Endothelial cell of hepatic sinusoid (primary cell): ENCODE data around the gene WNT3A.

Source experiments
- in situ Hi-C: cut with HindIII; loops from 2 replicates; pipeline ENCODE4 v1.10.0; 2017; ENCODE audit warnings: low sequenced_read_pairs

WNT3A gene

DNA sequence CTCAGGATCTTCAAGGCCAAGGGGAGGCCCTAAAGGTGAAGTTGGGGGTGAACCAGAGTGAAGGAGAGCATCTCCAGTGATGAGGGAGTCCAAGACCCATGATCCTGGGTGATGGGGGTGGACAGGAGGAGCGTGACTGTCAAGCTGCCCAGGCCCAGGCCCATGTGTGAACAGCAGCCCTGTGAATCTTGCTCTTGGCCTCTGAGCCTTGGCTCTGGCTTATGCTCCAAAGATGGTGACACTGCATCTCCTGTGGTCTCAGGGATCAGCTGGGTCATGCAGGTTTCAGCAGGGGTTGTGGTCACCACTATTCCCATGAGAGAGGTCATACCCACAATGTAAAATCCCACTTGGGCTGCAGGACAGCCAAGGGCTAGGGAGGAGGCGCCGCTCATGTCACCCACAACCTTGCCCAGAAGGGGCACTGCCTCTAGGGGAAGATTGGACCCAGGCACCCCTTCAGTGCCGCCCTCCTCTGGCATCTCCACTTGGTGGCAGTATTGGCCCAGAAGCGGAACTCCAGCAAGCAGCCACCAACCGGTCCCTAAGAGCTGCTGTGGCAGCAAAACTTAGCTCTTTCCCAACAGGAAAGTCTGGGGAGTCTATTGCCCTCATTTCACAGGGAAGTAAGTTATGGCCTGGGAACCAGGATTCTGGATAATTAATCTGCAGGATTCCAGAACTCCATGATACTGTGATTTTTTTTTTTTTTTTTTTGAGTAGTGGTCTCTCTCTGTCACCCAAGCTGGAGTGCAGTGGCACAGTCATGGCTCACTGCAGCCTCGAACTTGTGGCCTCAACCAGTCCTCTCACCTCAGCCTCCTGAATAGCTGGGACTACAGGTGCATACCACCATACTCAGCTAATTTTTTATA, 7.5 kb upstream of the WNT3A start:
- in situ Hi-C loops, result loop anchor here (5.0 kb wide), 1 partner anchor 68 kb away; no protein-coding TSS in a partner anchor

DNA sequence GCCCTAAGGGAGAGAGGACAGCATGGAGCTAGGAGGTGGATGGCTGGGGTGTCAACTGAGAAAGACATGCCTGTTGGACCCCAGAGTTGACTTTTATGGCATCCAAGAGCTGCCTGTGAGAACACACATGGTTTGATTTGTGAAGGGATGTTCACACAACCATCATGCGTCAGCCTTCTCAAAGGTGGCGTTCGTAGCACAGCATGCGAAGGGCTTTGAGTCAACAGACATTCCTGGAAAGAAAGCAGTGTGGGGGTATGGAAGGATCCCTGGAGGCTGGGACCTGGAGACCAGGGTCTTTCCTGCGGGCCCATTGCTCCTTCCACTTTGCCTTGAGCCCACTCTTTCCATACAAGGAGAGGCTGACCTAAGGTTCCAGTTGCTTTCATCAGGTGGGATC, 6.4 kb upstream of the WNT3A start:
- in situ Hi-C loops, result no loop called here

DNA sequence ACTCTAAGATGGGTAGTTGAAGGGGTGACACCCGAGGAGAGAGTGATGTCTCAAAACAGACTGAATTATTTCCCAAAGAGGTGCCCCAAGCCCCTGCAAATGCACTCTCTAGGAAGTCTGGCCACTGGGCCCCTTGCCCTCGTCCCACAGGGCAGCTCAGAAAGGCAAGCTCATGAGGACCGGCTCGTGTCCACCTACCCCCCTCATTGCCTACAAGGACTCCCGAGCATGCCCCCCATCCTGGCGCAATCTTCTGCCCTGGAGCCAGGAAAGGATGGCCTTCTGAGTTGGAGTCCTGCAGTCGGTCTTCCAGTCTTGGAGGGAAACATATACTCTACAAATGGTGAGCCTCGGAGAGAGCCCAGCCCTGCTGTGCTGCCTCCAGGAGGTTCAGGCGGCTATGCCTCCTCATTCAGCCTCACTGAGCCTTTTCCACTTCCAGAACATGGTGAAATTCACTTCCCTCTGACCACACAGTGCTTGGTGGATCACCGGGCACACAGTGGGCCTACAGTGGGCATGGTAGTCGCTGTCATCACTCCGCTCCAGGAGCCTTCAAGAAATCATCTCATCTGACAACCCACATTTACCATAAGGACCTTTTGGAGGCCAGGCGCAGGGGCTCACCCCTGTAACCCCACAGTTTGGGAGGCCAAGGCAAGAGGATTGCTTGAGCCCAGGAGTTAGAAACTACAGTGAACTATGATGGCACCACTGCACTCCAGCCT, 5.8 kb upstream of the WNT3A start:
- in situ Hi-C loops, result no loop called here

DNA sequence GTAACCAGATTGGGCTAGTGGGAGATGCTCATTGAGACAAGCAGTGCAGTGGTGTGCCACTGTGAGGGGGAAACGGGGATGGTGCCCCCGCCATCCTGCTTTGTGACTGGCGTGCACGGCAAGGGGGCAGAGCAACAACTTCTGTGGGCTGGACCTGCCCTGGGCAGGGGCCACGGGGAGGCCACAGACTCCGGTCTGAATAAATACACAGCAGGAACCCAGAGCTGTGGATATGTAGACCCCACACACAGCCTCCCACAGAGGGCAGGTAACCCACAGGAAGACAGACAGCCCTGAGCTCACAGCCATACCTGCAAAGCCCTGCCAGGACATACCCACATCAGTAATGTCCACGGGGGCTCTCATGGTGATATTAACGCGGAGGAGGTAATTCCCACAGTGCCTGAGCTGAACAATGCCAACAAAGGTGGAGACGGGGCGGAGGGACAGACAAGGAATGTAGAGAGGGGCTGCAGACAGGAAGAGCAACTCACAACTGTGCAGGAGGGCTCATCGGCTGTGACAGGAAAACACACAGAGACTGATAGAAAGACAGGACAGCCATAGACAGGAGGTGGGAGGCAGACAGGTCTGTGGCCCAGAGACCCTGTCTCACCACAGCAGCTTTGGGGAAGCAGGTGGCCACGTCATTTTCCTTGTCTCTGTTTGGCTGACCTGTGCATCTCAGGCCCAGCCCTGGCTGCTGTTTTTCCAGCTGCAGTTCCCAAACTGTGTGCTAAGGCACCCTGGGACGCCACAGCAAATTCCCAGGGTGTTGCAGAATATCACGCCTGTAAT, 4.9 kb upstream of the WNT3A start:
- in situ Hi-C loops, result no loop called here

DNA sequence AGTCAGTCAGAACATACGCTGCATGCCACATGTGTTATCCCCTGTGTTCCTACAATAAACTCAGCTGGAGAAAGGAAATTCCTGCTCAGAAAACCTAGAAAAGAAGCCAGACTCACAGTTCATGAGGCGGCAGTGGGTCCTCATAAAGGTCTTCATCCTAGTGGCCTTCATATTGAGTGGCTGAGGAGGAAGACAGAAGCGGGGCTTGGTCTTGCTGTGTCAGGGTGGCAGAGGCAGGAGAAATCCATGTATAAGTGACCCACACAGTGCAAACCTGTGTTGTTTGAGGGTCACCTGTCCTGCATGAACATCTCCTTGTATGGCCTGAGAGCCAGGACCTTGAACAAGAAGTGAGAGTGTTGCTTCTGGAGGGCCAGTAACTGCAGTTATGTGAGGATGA, 4.0 kb upstream of the WNT3A start:
- in situ Hi-C loops, result no loop called here

DNA sequence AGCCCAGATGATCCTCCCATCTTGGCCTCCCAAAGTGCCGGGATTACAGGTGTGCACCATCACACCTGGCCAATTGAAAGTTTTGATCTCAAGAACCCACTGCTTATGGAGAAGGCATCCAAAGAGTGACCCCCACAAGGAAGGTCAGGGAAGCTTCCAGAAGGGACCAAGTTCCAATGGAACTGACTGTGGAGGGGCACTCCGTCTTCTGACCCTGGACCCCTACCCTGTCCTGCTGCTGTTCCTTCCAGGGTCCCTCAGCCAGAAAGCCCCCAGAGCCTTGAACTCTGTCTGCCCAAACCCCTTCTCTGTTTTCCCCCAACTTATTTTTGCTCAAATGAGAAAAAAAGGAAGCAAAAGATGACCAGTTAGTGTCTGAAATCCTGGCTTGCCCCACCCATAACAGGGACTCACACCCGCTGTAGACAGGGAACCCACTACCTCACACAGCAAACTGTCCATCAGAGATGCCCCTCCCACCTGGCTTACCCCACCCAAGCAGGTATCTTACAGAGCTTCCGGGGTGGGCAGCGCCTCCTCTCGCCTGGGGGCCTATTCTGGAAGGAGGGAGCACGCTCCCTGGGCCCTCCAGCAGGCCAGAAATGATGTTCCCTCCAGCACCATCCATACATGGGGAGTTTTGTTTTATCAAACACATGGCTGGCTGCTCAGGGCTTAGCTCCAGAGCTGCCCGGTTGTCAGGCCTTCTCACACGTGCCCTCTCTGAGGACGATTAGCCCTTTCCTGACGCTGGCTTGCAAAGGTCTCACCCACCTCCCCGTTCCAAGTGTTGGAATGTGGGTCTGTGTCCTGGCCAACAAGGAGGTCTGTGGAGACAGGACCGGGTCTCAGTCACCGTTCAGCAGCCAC, 3.1 kb upstream of the WNT3A start:
- in situ Hi-C loops, result no loop called here

DNA sequence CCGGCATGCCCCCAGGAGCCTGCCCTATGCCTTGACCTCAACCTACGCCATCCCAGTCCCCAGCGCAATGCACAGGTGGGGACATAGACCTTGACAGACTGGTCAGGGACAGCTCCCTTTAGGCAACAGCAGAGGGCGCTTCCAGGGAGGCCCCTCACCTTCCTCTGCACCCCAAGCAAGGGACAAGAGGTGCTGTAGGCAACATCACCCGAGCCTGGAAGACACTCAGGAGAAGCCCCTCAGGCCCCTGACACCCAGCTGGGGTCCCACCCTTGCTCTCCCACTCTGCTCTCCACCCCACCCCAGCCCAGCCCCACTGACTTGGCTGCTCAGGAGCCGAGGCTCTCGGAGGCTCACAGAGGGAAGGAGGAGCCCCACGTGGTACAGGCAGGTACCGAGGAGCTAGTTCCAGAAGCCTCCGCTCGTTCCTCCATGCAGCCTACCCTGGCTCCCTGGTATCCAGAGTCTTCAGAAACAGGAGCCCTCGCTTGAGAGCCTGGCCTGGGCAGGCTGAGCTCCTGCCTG, 2.4 kb upstream of the WNT3A start:
- in situ Hi-C loops, result no loop called here

DNA sequence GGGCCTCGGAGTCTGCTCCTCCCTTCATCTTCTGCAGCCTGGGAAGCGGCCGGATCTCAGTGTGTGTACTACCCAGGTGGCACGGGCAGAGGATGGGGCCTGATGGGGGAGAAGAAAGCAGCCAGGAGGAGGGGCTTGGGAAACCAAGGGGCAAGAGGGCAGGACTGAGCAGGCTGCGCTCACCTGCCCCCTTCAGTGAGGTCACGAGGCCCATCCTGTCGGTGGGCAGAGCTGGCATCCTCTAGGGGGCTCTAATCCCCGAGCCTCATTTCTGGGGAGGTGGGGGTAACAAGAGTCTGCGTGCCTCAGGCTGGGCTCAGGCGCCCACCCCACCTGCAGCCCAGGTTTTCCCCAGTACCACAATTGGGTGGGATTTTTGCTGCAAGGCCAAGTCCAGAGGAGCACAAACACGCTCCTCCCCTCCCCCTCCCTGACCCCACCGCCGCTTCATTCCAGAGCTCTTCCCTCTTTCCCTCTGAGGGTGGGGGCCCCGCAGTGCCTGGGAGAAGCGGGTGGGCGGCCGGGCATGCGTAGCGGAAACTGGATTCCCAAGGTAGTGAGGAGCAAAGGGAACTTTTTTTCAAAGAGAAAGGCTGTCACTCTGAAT, 1.8 kb upstream of the WNT3A start:
- in situ Hi-C loops, result no loop called here

DNA sequence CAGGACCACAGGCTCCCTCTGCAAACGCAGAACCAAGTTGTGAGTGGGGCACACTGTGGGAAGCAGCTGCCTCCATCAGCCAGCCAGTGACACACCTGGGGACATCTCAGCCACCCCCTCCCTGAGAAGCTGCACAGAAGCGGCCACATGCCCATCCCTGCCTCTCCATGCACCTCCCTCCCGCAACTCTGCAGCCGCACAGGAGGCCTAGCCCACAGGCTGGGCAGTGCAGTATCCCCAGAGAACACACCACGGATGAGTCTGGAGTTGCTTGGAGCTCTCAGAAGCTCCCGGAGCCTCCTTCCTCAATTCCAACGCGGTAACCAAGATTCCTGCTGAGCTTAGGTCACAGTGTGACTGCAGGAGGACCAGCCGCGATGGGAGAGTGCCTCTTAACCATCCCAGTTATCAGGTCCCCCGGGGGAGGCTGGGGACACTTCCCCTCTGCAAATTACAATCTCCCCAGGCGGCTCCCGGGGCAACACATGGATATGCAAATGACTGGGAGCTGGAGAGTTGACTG, 1.2 kb upstream of the WNT3A start:
- in situ Hi-C loops, result no loop called here

DNA sequence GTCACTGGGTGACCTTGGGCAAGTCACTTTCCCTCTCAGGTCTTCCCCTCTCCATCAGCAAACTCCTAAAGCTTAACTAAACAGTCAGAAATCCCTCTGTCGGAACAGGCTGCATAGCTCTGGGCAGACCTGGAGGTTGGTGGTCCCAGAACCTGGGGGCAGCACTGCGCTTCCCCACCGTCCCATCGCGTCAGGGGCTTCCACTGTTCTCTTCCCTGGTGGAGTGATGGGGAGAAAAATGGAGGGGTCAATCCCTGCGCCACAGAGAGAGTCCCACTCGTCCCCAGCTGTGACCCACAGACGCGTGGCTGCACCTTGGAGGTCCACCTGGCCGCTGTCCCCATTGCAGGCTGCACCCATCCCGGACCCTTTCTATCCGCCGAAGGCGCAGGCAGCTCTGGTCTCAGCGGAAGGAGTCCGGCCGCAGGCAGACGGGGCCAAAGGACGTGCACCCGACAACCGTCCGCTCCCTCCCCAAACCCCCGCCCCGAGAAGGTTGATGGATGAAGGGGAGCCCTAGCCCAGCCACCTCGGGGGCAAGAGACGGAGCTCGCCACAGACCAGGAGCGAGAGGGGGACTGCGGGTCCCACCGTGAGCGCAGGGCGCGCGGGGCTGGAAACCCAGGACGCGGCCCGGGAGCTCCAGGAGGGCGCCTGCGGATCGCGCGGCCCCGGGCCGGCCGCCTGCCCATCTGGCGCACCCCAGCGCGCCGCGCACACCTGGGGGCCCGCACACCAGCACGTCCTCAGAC, 588 bp upstream of the WNT3A start:
- in situ Hi-C loops, result no loop called here

DNA sequence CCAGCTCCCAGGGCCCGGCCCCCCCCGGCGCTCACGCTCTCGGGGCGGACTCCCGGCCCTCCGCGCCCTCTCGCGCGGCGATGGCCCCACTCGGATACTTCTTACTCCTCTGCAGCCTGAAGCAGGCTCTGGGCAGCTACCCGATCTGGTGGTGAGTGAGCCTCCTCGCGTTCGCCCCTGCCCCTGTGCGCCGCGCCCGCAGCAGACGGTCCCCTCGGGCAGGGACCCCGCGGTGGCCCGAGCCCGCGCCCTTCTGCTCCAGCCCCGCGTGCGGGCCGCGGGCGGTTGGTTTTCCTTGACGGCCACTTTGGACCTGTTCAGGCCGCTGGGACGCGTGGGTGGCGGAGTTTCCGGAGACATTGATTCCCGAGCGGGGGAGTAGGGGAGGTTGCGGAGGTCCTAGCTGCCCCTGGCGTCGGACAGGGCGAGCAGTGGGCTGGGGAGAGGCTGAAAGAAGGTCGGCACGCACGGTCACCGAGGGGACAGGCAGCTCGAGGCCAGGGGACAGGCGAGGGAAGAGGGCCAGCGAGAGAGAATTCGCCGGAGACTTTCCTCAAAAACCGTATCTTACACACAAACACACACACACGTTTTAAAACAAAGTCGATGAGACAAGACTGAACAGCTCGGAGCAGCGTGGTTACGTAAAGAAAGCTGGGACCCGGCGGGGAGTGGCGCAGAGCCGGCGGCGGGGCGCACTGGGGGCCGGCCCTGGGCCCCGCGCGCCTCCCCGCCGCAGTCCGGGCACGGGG, 427 bp downstream of the WNT3A start:
- in situ Hi-C loops, result no loop called here

DNA sequence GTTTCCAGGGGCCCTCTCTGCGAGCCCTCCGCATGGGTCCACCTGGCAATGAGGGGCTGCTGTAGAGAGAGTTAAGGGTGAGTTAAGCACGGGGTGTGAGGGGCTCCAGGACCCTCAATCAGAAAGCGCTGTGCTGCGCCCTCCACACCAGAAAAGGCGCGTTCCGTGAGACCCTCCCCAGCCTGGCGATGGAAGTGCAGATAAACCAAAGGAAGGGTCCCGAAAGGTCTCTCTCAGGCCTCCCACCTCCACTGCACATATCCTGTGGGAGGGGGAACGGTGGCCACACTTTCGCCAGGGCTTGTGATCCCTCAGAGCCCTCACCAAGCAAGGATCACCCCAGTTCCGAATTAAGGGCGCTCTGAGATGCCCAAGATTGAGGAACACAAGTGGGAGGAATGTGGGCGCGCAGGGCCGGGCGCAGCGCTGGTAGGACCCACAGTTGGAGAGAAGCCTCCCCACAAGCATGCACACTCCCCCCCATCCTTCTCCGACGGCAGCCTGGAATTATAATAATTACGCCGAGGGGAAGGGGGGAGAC, 1.1 kb downstream of the WNT3A start:
- in situ Hi-C loops, result no loop called here

DNA sequence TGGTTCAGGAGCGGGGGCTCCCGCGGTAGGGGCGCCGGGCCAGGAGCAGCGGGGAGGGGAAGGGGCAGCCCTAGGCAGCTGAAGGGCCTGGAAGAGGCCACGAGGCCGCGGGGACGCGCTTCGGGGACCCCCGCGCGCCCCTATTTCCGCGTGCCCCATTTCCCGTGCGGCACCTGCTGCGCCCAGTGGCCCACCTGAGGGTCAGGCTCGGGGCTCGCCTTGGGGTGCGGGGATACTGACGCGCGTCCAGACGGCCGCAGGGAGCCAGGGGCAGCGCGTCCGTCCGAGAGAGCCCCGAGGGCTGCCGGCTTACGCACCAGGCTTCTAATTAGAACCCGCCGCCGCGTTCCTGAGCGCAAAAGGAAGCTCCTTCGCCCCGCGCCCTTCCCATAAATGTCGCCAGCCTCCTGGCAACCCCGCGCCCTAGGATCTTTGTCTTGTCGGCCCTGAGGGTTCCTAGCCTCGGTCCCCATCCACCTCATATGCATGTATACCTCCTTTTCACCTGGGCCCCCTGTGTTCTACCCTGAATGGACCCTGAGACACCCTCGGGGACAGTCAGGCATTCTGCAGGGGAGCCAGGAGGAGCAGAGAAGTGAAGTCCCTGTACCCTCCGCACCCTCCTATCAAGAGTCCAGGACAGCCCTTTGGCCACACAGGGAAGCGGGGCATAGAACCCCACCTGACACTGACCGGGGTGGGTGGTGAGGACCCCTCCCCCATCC, 1.8 kb downstream of the WNT3A start:
- in situ Hi-C loops, result no loop called here

DNA sequence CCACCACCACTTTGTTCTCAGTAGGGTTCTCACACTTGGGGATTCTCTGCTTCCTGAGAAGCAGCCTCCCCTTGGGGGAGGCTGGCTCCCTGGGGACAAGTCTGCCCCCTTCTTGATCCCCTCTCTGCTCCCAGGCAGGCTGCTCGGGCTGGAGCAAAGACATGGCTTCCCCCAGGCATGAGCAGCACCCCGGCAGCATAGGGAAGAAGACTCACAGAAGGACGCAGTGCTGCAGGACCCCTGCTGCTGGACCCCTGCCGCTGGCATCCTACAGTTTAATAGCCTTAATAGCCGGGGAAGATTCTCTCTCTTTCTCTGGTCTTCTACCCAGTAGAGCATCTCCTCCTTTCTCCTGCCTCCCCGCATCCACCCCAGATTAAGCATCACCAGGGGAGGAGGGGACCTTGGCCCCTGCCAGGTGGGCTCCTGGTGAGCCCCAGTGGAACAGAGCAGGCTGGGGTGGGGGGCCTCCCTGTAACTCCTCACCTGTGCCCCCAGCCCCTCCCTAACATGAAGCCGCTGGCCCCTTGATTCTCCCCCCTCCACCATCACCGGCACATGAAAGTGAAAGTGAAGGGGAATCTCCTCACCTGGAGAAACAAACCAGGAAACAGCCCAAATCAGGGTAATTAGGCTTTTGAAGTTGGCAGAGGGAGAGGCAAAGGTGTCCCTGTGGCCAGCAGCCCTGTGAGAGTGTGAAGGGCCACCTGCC, 2.5 kb downstream of the WNT3A start:
- in situ Hi-C loops, result no loop called here

DNA sequence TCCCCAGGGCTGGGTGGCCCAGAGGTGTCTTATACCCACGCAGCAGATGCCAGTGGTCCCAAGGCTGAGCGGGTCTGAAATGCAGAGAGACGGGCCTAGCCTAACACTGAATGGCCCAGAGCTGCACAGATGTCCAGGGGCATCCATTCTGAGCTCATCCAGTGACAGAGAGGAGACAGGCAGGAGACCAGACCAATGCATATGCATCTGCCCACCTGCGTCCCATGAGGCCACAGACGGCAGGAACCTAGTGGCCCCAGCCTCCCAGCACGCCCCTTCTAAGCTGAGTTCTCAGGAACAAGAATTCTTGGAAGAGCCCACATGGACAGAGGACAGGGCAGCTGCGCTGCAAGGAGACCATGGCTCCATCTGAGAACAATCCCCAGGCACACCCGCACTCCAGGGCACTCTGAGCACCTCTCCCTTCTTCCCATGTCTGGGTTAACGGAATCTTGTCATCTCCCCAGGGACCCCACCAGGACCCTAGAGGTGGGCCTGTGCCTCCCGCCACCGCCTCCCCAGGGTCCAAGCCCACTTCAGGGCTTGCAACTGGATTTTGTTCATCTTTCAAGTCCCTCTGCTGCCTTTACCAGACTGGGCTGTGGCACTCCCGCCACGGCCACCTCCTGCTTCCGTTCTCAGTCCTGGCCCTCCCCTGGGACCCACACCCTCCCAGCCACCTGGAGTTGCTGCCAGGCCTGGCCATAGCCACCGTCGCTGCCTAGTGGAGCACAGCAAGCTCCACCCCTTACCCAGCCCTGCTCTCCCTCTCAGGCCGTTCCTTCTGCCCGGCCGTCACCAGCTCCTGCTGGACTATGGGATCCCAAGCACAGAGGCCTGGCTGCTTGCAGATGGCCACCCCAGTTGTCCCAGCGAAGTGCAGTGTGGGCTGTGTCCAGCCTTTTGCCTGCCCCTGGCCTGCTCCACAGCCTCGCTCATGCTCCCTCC, 3.3 kb downstream of the WNT3A start:
- in situ Hi-C loops, result no loop called here

DNA sequence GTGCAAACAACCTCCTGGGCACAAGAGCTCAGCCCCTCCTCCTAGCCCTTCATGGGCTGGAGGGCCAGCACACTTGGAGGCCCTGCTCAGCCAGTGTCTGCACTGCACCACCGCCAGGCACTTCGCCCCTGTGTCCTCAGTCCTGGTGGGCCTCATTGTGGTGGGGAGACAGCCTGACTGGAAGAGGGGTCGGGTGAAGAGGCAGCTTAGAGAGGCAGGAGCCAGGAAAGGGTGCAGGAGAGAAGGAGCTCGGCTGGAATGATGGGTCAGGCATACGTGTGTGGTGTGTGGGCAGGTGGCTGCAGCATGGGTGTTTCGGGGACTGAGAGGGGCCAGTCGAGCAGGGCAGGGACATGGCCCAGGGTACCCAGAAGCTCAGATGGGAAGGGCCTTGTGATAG, 4.1 kb downstream of the WNT3A start:
- in situ Hi-C loops, result no loop called here
